Measurements from ENCODE around the gene DDIT4.
"Not testable (repeated sequence)": the region's sequence is repeated elsewhere in the genome, so short reads cannot be mapped to it uniquely, and the experiment has no call there.

Gene DDIT4

DNA sequence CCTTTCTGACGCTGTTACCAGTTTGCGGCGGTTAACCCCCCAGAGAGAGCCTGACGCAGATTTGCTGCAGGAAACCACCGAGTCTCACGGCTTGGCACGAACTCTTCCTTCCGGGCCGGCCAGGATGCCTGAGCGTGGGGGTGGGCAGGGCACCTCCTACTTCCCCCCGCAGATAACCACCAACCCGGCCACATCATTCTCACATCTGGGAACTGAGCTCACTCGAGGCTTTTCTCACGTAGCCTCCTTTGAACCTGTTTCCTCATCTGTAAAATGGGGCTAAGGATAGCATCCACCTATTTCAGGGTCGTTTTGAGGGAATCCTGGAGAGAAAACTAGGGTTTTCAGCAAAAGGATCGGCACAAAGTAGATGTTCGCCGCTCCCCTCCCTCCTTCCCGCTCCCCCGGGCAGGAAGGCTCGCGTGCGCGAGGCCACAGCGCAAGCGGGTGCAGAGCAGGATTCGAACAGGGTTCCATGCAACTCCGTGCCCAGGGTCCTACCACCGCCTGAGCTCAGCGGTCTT lies 23.6 kb downstream of the DDIT4 start:
- peak; percentile 87 to 92 for DNase-seq

DNA sequence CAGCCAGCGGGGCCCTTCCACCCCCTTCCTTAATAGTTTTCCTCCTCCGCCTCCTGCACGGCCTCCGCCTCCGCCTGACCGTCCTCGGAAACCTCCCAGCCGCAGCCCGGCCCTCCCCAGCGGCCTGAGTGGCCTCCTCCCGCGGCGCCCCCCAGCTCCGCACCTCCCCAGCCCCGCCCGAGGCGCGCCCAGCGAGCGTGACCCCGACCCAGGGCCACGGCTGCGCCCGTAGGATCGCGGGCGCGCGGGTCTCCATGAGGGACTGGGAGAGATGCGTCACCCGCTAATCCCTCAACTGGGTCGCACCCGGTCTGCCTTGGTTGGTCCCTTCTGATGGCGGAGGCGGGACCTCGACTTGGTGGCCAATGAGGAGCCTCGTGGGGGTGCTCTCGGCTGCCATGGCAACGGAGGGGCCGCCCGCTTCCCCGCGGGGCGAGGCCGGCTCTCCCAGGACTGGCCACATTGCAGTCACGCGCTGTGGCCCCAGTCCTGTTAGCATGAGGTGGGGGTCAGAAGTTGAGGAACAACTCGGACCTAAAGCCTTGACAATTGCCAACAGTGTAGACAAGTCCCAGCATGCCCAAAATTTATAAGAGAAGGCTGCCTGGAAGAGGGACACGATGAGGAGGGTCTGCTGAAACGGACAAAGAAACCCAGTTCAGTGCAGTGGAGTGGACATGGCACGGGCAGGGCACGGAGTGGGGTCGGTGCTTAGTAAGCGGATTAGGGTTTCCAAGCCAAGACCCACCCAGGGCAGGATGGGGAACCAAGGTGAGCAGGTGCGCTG lies 24.3 kb downstream of the DDIT4 start:
- peak; percentile 91 to 93 for DNase-seq

GRCh38 chr10:72298592-72299519 lies 25.1 kb downstream of the DDIT4 start:
- DNase-seq = no peak

DNA sequence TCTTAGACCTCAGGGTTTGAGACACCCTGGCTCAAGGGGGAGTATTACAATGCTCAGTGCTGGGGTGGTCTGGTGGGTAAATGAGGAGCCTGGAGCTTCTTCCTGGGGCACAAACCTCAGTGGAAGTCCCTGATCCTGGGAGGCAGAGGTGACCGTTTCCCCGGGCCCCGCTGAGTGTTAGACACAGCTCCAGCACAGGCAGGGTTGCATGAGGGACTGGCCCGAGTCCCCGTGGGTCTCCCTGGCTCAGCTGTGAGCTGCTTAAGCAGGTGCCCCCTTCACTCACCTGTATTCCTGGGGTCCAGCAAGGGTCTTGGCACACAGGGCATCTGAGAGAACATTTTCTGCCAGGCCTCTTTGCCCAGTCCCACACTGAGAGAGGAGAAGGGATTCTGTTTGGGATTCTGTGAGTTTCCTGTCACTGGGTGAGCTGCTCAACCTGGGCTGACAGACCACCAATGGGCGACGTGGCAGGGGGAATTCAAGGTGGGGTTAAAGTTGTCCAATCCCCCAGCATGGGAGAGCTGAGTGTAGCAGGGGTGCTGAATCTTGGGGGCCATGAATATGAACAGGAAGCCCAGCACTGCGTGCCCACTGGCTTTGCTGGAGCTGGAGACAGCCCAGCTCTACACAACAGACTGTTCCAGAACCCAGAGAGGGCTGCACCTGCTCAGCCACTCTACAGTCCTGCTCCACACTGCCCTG lies 29.9 kb downstream of the DDIT4 start:
- no peak for DNase-seq

DNA sequence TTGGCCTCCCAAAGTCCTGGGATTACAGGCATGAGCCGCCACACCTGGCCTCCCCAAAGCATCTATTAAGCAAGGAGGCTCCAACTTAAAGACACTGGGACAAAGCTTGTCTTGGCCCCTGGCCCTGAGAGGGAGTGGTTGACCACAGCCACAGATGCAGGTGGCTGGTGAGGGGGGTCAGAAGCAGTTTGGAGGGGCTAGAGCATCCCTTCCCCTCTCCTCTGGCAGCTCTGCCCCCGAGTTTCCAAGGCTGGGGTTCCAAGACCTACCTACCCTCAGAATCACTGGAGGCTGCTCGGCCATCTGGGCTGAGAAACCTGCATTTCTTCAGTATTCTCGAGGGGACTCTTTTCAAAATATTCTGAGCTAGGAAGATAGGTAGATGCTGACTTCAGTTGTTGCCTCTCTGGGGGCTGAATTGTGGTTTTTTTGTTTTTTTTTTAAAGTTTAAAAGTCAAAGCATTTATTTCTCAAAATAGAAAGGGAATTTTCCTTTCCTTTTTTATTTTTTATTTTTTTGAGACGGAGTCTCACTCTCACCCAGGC lies 32.6 kb downstream of the DDIT4 start:
- DNase-seq = no peak

GRCh38 chr10:72307711-72308110 lies 34.0 kb downstream of the DDIT4 start:
- DNase-seq = not testable (repeated sequence)

DNA sequence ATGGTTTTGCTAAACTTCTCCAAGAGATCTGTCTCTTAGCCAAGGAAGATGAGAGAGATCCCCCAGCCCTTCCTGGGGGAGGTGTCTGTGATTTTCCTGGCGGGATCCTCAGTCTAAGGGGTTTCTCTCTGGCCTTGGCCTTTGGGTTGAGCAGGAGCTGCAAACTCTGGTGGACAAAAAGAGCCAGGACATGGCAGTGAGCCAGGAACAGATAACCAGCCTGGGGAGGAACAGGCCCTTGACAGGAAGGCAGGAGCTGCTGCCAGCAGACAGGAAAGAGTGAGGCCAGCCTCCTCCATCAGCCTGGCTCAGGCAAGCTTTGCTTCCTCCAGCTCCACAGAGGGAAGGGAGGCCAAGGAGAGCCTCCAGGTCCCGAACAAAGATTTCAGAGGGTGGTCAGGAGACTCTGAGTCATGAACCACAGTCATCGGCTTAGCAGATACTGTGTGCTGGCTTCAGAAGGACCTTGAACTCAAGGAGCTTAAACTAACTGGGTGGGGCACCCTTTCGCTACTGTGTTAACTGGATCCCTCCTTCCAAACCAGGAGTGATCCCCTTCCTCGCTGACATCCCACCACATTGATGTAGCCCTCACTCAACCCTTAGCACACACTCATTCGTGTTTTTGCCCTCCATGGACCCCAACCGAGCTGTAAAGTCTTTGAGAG lies 34.7 kb downstream of the DDIT4 start:
- DNase-seq = no peak

DNA sequence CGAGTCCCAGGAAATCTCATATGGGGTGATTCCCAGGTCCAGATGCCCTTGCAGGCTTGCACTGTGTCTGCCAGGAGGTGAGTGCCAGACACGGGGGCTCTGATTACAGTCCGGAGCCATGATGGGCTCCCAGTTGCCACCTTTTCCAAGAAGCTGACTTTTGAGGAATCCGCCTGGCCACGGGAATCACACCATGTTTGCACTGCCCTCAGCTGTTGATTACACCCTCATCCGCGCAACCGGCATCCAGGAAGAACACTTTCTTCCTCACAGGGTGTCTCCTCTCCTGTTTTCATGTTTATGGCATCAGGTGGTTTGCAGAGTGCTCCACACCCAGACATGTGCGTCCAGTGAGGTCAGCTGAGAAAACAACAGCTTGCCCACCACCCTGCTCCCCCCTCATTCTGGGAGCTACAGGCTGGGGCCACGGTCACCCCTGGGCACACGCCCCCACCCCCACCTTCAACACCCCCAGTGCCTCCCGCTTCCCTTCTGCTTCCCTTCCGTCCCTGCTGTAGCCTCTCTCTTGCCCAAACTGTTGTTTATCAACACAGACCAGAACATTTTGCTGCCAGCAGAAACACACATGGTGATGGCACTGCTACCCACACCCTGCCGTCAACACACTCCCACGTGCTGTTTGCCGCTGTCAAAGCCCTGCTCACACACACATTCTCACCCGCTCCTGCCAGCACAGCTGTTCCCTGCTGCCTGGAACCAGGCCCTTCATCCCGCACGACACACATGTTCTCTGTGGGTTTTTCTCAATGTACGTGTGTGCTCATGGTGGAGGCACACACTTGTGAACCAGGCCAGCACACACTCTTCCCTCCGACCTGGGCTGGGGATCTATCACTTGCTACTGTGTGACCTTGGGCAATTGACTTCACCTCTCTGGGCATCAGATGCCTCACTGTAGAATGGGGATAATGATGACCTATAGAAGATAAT lies 35.8 kb downstream of the DDIT4 start:
- DNase-seq = no peak

- DNase-seq = no peak
Measured at GRCh38 chr10:72310241-72310633, 36.5 kb downstream of the DDIT4 start.

DNA sequence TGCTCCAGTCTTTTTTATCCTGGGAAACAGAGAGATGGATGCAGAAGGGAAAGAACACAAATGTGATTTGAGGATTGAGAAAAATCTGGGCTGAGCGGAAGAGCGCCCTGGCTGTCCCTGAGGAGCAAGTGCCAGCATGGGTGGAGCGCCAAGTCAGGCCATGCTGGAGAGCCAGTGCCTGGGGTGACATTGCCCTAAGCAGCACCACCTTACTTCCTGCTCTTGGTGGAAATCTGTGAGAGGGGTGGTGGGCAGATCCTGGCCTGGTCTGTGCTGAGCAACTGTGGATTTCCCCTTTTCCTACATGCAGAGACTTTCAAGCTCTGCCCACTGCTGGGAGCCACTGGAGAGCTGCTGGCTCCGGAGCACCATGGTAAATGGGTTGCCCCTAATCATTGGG lies 36.9 kb downstream of the DDIT4 start:
- DNase-seq = no peak

DNA sequence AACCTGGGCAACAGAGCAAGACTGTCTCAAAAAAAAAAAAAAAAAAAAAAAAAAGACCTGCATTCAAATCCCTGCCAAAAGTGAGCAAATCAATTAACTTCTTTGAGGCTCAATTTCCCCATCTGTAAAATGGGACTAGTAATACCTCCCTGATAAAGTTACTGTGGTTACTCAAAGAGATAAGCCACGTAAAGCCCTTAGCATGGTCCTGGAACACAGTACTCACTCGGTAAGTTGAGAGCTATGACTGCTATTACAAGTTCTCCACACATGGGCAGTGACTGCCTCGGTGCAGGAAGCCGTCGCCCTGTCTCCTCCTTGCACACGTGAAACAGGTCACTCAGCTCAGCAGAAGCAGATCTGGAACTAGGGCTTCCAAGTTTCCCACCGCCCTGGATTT lies 37.9 kb downstream of the DDIT4 start:
- no peak for DNase-seq

DNA sequence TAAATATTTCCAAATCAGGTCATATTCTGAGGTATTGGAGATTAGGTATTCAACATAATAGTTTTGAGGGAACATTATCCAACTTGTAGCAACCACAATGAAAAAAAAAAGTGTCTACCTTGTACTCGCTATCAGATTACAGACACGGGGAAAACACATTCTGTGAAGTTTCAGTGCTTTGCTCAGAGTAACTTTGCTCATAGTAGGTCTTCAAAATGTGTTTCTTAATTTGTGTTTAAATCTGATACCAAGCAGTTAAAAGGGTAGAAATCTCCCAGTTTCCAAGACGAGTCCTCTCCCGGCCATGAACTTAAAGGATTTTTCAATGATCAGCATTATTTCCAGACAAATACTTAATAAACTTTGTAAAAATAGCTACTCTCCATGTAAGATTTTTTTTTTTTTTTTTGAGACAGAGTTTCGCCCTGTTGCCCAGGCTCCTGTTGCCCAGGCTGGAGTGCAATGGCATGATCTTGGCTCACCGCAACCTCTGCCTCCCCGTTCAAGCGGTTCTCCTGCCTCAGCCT lies 39.2 kb downstream of the DDIT4 start:
- no peak for DNase-seq

DNA sequence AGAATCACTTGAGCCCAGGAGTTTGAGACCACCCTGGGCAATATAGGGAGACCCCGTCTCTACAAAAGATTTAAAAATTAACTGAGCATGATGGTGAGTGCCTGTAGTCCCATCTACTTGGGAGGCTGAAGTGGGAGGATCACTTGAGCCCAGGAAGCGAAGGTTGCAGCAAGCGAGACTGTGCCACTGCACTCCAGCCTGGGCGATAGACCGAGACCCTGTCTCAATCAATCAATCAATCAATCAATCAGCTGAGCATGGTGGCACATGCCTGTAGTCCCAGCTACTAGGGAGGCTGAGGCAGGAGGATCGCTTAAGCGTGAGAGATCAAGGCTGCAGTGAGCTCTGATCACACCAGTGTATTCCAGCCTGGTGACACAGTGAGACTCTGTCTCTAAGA lies 40.5 kb downstream of the DDIT4 start:
- no peak for DNase-seq

GRCh38 chr10:72315054-72315453 lies 41.3 kb downstream of the DDIT4 start:
- DNase-seq = no peak

GRCh38 chr10:72315611-72316385 lies 42.1 kb downstream of the DDIT4 start:
- no peak for DNase-seq

DNA sequence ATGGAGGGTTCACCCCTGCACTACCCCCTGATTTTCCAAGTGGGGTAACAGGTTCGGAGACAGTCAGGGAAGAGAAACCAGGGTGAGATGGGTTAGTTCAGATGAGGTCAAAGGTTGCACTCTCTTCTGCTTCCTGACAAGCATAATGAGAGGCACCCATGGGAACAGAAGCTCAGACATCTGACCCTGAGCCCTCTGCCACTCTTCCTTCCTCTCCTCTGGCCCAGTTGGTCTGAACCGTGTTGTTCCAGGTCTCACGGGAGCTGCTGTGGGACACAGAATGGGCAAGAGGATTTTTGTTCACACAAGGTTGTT lies 42.6 kb downstream of the DDIT4 start:
- DNase-seq = no peak

GRCh38 chr10:72316748-72317435 lies 43.2 kb downstream of the DDIT4 start:
- no peak for DNase-seq

DNA sequence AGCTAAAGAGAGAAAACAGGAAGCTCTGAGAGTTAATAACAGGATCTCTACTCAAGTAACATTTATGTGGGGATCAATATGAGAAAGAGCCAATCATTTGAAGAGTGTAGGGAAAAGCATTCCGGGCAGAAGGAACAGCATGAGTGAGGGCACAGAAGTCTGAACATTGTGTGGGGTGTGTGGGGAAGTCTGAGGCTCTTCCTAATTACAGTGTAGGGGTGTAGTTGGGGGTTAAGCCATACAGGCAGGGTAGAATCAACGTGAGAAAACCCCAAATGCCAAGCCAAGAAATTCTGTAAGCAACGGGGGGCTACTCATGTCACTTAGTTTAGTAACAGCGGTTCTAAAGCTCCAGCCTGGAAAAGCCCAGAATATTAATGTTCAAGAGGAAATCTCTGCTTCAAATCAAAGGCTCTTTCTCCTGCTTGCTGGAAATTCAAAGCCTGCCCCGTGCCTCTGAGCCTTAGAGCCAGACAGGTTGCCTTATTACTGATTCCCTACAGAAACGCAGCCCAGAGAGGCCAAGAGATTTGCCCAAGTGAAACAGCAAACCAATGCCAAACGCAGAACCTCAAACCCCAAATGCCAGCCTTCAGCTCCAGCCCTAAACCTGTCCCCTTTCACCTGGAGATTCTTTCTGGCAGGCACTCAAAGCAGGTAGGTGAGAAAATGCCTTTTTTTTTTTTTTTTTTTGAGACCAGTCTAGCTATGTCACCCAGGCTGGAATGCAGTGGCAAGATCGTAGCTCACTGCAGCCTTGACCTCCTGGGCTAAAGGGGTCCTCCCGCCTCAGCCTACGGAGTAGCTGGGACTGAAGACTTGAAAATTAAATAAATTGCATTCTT lies 44.9 kb downstream of the DDIT4 start:
- no peak for DNase-seq

All from stimulated activated CD4-positive, alpha-beta T cell treated with anti-CD3 and anti-CD28 coated beads, Interleukin-2, amount 100 ng/mL, for 48 hours (primary cell).